ENCODE results near the gene LRPPRC. TPM values are rescaled to one million over a fixed set of nuclear protein-coding genes. Genes with fewer than 3 reads are reported as not detected.
"Not testable (repeated sequence)": the region's sequence is repeated elsewhere in the genome, so short reads cannot be mapped to it uniquely, and the experiment has no call there.

Gene LRPPRC
- total RNA-seq, 3 donors from 2014 or later, result 92.7 to 107 (median 101) TPM

DNA sequence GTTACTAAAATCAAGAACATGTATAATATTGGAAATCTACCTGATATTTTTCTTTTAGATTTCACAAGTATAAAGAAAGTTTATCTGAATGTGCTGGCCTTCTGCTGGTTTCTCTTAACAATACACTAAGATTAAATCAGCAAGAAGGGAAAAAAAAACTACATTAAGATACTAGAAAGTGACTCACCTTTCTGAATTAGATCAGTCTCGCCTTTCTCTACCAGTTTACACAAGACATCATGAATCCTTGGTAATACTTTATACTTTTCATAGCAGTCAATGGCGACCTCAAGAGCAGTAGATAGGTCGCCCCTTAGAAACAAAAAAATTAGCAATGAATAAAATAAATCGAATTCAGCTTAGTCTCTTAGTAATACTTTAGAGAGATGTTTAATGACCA lies 61.2 kb downstream of the LRPPRC start:
- no peak for TF ChIP-seq CTCF (IDR thresholded peaks at IDR 0.05)
- Histone ChIP-seq H3K36me3 (ENCODE audit: low read depth) (no peaks in the 10 kb centered on the region), H3K9me3 (no peaks in the 10 kb centered on the region), H3K4me3 (no peak overlapping the region), H3K4me1 (ENCODE audit: low read depth) (no peaks in the 10 kb centered on the region)
- DNase-seq (no peak), ATAC-seq (no peak)
- intact Hi-C loops (cut with DNase I, micrococcal nuclease), result no loop called here

GRCh38 chr2:43931293-43931692 lies 64.5 kb downstream of the LRPPRC start:
- no peak overlapping the region for H3K4me3 ChIP-seq
- no peaks in the 10 kb centered on the region for H3K9me3 ChIP-seq
- H3K36me3 ChIP-seq (ENCODE audit: low read depth), result no peaks in the 10 kb centered on the region
- TF ChIP-seq CTCF (IDR thresholded peaks at IDR 0.05), result no peak
- no peak for ATAC-seq
- no peaks in the 10 kb centered on the region for H3K4me1 ChIP-seq (ENCODE audit: low read depth)
- intact Hi-C loops (cut with DNase I, micrococcal nuclease), result no loop called here
- DNase-seq, result no peak

GRCh38 chr2:43927442-43927841 lies 68.3 kb downstream of the LRPPRC start:
- ATAC-seq (no peak), DNase-seq (no peak)
- Histone ChIP-seq H3K9me3 (no peaks in the 10 kb centered on the region), H3K4me3 (no peak overlapping the region), H3K36me3 (ENCODE audit: low read depth) (no peaks in the 10 kb centered on the region), H3K4me1 (ENCODE audit: low read depth) (no peaks in the 10 kb centered on the region)
- TF ChIP-seq CTCF (IDR thresholded peaks at IDR 0.05), result no peak
- intact Hi-C loops (cut with DNase I, micrococcal nuclease), result no loop called here

- H3K9me3 ChIP-seq, result no peaks in the 10 kb centered on the region
- no peaks in the 10 kb centered on the region for H3K4me1 ChIP-seq (ENCODE audit: low read depth)
- intact Hi-C loops (cut with DNase I, micrococcal nuclease), result no loop called here
- no peak for ATAC-seq
- H3K36me3 ChIP-seq (ENCODE audit: low read depth), result no peaks in the 10 kb centered on the region
- no peak overlapping the region for H3K4me3 ChIP-seq
- no peak for TF ChIP-seq CTCF (IDR thresholded peaks at IDR 0.05)
- DNase-seq, result no peak
Observed at GRCh38 chr2:43925431-43925830, 70.4 kb downstream of the LRPPRC start.

DNA sequence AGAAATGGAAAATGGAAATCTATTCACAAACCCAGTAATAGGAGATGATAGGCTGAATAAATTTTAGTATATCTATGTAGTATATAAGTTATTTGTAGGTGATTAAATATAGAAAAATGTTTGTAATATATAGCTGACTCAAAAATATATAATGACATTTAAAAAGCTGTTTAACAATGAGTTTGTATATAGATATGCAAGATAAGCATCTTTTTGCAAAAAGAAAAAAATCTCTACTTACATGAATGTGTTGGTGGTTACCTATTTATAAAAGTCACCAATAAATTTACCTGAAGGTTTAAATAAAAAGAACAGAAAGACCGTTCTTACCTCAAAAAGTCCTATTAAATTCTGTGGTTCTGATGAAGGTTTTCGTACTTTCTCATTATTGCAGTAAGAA lies 71.3 kb downstream of the LRPPRC start:
- TF ChIP-seq CTCF (IDR thresholded peaks at IDR 0.05), result no peak
- no peaks in the 10 kb centered on the region for H3K36me3 ChIP-seq (ENCODE audit: low read depth)

DNA sequence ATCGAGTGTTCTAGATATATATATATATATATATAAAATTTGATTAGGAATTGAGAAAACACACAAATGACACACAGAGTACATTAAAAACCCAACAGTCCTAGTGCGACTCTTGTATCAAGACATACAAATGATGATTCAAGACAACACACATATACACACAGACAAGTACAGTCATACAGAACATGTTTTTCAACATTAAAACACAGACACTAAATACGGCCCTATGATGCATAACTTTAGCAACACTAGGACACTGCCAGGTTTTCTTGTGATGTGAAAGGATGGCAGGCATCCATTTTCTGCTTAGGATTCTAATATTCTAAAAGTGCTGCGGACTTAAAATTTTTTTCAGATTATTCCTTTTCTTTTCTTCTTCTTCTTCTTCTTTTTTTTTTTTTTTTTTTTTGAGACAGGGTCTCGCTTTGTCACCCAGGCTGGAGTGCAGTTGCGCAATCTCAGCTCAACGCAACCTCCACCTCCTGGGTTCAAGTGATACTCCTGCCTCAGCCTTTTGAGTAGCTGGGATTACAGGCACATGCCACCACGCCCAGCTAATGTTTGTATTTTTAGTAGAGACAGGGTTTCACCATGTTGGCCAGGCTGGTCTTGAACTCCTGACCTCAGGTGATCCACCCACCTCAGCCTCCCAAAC lies 84.5 kb downstream of the LRPPRC start:
- H3K9me3 ChIP-seq; DNase-seq; H3K4me3 ChIP-seq; ATAC-seq; intact Hi-C loops (cut with DNase I, micrococcal nuclease); H3K4me1 ChIP-seq (ENCODE audit: low read depth); H3K36me3 ChIP-seq (ENCODE audit: low read depth): not testable (repeated sequence)

More for the DNA sequence above, 71.3 kb downstream of the LRPPRC start:
- H3K9me3 ChIP-seq, result no peaks in the 10 kb centered on the region
- no peak overlapping the region for H3K4me3 ChIP-seq
- intact Hi-C loops (cut with DNase I, micrococcal nuclease), result no loop called here
- DNase-seq (no peak), ATAC-seq (no peak)
- no peaks in the 10 kb centered on the region for H3K4me1 ChIP-seq (ENCODE audit: low read depth)

All from mucosa of descending colon (tissue), 3 donors.